DND-41 (cell line): ENCODE measurements around the gene NDUFB4.

ENCODE experiments used
- ATAC-seq: fragments of 200-7000 bp; cut with Tn5 transposase; 3 replicates; pipeline ENCODE4 v1.9.1; 2021; ENCODE audit warnings: low read depth; ENCODE audit not compliant: insufficient read depth
- DNase-seq: peaks from one replicate; pipeline ENCODE4 v3.0.0-alpha.2; 2020
- H2AFZ ChIP-seq: 2 replicates; pipeline ENCODE4 v1.6.0; 2012; ENCODE audit warnings: low read depth, low read length
- H3K27ac ChIP-seq: 2 replicates; pipeline ENCODE4 v1.5.1; 2012; ENCODE audit warnings: low read length, inconsistent platforms
- H3K27me3 ChIP-seq: fragments of 200-600 bp; sonication (generic); 2 replicates; pipeline ENCODE4 v1.6.0; 2012; ENCODE audit warnings: low read length, mild to moderate bottlenecking, inconsistent platforms; ENCODE audit not compliant: insufficient read depth, poor library complexity
- H3K36me3 ChIP-seq: 2 replicates; pipeline ENCODE4 v1.5.1; 2012; ENCODE audit warnings: low read length, inconsistent platforms; ENCODE audit not compliant: insufficient read depth
- H3K4me1 ChIP-seq: 2 replicates; pipeline ENCODE4 v1.5.1; 2012; ENCODE audit warnings: mild to moderate bottlenecking, low read length; ENCODE audit not compliant: insufficient read depth
- H3K4me2 ChIP-seq: 2 replicates; pipeline ENCODE4 v1.6.0; 2012; ENCODE audit warnings: mild to moderate bottlenecking, moderate library complexity, low read length, inconsistent platforms; ENCODE audit not compliant: insufficient read depth
- H3K4me3 ChIP-seq, 2 experiments: fragments of 200-600 bp in 1 of 2; shearing (Covaris generic) in 1 of 2; 2 replicates each; pipeline ENCODE4 v1.5.1; 2012 to 2016; ENCODE audit warnings: inconsistent platforms in 2 of 2, low read length in 2 of 2, mild to moderate bottlenecking in 2 of 2, low read depth in 1 of 2, moderate library complexity in 1 of 2
- H3K79me2 ChIP-seq: 2 replicates; pipeline ENCODE4 v1.6.0; 2012; ENCODE audit warnings: low read length, inconsistent platforms; ENCODE audit not compliant: insufficient read depth
- H3K9ac ChIP-seq: 2 replicates; pipeline ENCODE4 v1.6.0; 2012; ENCODE audit warnings: low read depth, mild to moderate bottlenecking, inconsistent platforms, low read length, moderate library complexity
- H3K9me3 ChIP-seq: 2 replicates; pipeline ENCODE4 v1.5.1; 2012; ENCODE audit warnings: low read length, moderate library complexity, mild to moderate bottlenecking, inconsistent platforms; ENCODE audit not compliant: insufficient read depth, severe bottlenecking
- H4K20me1 ChIP-seq: 2 replicates; pipeline ENCODE4 v1.6.0; 2012; ENCODE audit warnings: low read length; ENCODE audit not compliant: insufficient read depth
- CTCF ChIP-seq: IDR thresholded peaks from 2 replicates; pipeline ENCODE4 v1.5.1; 2012; ENCODE audit warnings: borderline replicate concordance, low read length, moderate library complexity, mild to moderate bottlenecking; ENCODE audit not compliant: poor library complexity, severe bottlenecking; ENCODE audit errors: extremely low read depth
- EZH2 ChIP-seq: IDR thresholded peaks from 3 replicates; pipeline ENCODE4 v1.6.1; 2012; ENCODE audit warnings: borderline replicate concordance, low read depth, mild to moderate bottlenecking, moderate library complexity, low read length, inconsistent platforms; ENCODE audit not compliant: severe bottlenecking

The NDUFB4 gene

DNA sequence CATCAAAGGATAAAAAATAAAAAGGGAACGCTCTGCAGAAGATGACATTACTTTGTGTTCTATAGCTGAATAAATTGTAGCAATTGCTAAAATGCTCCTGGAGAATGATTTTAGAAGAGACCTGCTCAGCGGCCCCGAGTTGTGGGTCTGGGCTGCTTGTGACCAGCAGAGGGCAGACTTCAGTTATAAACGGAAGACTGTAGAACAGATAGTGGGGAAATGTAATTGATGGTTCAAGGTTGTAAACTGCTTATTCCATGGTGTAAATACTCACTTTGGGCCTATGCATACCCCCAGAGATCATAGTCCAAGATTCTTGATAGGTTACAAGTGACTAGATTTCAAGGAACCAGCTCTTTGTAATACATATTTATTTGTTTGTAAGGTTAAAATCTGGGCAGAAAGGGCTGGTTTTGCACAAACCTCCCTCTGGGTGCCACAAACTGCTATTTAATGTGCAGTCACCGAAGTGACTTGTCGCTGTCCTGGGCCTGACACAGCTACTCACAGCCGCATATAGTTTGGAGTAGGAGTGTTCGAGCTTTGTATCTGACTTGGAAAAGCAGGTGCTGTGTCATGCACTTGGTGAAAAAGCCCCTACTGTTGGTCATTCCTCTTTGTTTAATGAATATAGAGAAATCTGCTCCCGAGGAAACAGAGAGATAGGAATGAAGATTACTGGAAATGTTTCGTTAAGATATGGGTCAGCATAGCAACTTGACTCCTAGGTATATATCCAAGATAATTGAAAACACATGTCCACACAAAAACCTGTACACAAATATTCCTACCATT, 34.7 kb upstream of the NDUFB4 start:
- no peak overlapping the region for H3K9ac ChIP-seq
- peaks cover 17% of the 10 kb centered on the region for H3K4me1 ChIP-seq
- DNase-seq (peak; percentile 68), ATAC-seq (peak; percentile 84)
- H2AFZ ChIP-seq = peak overlapping the region; percentile 27; the same call in 1 of the 2 replicates
- H3K9me3 ChIP-seq = no peaks in the 10 kb centered on the region
- H3K36me3 ChIP-seq = no peaks in the 10 kb centered on the region
- H3K4me3 ChIP-seq = no peak overlapping the region
- H3K79me2 ChIP-seq = no peaks in the 10 kb centered on the region
- TF ChIP-seq EZH2 (no peak), CTCF (peak; percentile 91)
- no peaks in the 10 kb centered on the region for H4K20me1 ChIP-seq
- no peak overlapping the region for H3K27ac ChIP-seq
- peaks cover 20% of the 10 kb centered on the region for H3K27me3 ChIP-seq
- H3K4me2 ChIP-seq = no peak overlapping the region

GRCh38 chr3:120563356-120564022, 32.6 kb upstream of the NDUFB4 start:
- DNase-seq (no peak), ATAC-seq (no peak)
- TF ChIP-seq EZH2 (no peak), CTCF (no peak)
- Histone ChIP-seq H3K27me3 (peaks cover 15% of the 10 kb centered on the region), H3K27ac (no peak overlapping the region), H3K4me2 (no peak overlapping the region), H3K4me1 (peaks cover 11% of the 10 kb centered on the region), H3K4me3 (no peak overlapping the region), H3K79me2 (no peaks in the 10 kb centered on the region), H2AFZ (no peak overlapping the region), H3K36me3 (no peaks in the 10 kb centered on the region), H4K20me1 (no peaks in the 10 kb centered on the region), H3K9ac (no peak overlapping the region), H3K9me3 (no peaks in the 10 kb centered on the region)

DNA sequence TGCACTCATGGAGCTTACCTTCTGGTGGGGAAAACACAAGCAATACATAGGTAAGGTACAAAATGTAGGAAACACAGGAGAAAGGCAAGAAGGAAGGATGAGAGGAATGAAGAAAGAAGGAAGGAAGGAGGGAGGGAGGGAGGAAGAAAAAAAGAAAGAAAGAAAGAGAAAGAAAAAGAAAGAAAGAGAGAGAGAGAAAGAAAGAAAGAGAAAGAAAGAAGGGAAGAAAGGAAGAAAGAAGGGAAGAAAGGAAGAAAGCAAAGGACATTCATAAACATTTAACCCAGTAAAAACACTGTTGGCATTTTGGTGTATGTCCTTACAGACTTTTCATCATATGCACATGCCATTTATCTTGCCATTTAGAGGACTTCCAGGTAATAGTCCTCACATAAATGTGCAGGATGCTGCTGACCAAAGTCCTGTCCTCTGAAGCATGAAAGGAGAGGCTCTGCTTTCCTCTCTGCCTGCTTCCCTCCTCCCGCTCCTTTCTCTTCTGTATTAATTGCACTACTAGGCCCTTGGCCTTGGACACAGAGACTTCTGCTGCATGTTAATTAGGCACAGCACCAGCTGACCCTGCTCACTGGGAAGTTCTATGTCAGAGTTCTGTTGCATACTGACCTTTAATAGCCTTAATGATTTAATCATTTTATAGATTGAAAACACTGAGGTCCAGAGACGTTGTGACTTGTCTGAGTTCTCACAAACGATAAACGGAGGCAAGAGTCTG, 29.7 kb upstream of the NDUFB4 start:
- Histone ChIP-seq H4K20me1 (no peaks in the 10 kb centered on the region), H3K36me3 (no peaks in the 10 kb centered on the region), H3K9me3 (no peaks in the 10 kb centered on the region), H3K4me1 (no peaks in the 10 kb centered on the region), H3K9ac (no peak overlapping the region), H3K27me3 (peaks cover 12% of the 10 kb centered on the region), H3K79me2 (no peaks in the 10 kb centered on the region), H3K4me2 (no peak overlapping the region), H3K27ac (no peak overlapping the region), H2AFZ (no peak overlapping the region), H3K4me3 (no peak overlapping the region)
- ATAC-seq = no peak
- TF ChIP-seq CTCF (no peak), EZH2 (no peak)
- no peak for DNase-seq
